Measurements from ENCODE around the gene CDK5R1.
A peak's percentile ranks its signal among the peaks of the same experiment; 100 is the strongest.
"Not testable (repeated sequence)": the region's sequence is repeated elsewhere in the genome, so short reads cannot be mapped to it uniquely, and the experiment has no call there.

CDK5R1 gene

GRCh38 chr17:32486701-32487472 lies at the start of gene CDK5R1:
Gene CDK5R1, plus strand, starts transcription at chr17:32486993. Its CDS starts 628 bp downstream, at chr17:32487621.
- DNase-seq (ENCODE audit: low spot score): peak; percentile 51

GRCh38 chr17:32440722-32441121 lies 46.1 kb upstream of the CDK5R1 start:
- DNase-seq (ENCODE audit: low spot score): no peak

DNA sequence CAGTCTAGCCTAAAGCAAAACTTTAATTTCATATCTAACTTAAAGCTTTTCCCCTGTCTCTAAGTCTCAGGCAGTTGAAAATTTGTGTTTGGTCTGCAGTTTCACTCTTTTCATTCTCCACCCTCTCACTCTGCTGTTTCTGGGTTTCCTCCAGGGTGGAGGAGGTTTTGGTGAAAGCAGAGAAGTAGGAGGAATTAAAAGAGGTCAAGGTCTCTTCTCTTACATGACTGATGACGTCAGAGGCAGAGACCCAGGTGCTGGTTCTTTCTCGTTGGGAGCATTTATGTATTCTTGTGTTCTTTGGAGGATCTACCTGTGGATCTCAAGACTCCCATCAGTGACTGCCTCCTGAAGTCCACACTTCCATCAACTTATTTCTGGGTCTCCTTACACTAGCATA lies 44.9 kb upstream of the CDK5R1 start:
- DNase-seq (ENCODE audit: low spot score): no peak

DNA sequence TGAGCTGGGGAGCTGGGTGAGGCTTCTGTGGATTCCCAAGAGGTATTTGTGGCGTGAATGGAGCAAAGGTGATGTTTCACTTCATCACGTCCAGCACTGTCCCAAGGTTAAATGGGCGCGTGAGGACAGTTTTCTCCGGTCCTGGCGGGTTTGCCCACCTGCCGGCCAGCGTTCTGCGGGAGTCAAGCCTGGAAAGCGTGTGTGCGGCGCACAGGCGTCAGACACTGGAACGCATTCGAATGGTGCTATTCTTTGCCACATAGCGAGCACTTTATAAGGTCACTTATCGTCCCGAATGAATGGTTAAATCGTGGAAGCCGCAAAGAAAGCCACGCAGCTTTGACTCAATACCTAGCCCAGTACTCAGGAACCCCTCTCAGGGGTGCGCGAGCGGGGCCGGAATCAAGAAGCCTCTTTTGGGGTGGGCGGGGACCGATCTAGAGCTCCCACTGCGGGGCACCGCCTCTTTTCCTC lies 42.9 kb upstream of the CDK5R1 start:
- no peak for DNase-seq (ENCODE audit: low spot score)

DNA sequence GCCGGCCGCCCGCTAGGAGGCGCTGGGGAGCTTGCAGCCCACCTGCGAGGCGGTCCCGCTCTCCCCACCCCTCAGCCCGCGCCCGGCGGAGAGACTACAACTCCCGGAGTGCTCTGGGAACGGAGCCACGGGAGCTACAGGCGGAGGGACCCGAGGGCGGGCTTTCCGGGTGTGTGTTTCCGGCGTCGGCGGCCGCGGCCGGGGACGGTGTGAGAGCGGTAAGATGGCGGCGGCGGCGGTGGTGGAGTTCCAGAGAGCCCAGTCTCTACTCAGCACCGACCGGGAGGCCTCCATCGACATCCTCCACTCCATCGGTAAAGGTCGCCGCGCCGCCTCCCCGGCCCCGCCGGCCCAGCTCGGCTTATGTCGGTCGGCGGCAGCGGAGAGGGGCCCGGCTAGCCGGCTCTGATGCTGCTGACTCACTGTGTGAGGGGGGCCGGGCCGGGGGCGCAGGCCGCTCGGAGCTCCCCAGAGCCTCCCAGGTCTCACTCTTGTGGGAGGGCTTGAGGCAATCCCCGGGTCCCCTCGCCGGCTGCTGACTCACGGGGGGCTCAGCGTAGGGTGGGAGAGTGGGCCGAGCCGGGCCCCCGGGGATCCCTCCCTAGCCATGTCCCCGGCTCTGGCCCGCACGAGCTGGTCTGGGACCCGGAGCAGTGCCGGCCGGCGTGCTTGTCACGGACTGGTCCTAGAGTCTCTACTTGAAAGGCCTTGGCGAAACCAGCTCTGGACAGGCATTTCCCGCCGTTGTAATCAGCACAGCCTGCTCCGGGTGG lies 42.3 kb upstream of the CDK5R1 start, which contains the start of gene PSMD11:
Gene PSMD11, plus strand, starts transcription at position 210 of the 773 bp plus-strand sequence. Its CDS starts 14 bp downstream, at position 224.
- DNase-seq (ENCODE audit: low spot score): peak; percentile 99

GRCh38 chr17:32445074-32445415 lies 41.7 kb upstream of the CDK5R1 start:
- peak; percentile 33 for DNase-seq (ENCODE audit: low spot score)

DNA sequence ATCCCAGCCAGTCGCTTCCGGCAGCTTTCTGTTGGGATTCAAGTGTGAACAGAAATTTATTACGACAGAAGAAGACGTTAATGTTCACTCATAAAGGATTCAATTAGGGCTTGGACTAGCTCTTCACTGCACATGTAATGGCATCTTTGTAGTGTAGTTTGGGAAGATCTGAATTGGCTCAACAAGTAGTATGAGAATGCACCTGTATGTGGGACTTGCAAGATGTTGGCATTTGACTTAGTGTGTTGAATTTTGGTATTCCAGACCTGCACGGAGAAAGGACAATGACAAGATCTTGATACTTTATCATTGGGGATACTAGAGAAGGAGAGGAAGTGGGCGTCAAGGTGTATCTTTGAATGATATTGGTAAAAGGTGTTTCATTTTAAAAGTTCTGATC lies 41.3 kb upstream of the CDK5R1 start:
- DNase-seq (ENCODE audit: low spot score): peak; percentile 26

- DNase-seq (ENCODE audit: low spot score): peak; percentile 47
Measured at GRCh38 chr17:32445971-32446370, 40.8 kb upstream of the CDK5R1 start.

- DNase-seq (ENCODE audit: low spot score): no peak
Measured at GRCh38 chr17:32446949-32447348, 39.8 kb upstream of the CDK5R1 start.

DNA sequence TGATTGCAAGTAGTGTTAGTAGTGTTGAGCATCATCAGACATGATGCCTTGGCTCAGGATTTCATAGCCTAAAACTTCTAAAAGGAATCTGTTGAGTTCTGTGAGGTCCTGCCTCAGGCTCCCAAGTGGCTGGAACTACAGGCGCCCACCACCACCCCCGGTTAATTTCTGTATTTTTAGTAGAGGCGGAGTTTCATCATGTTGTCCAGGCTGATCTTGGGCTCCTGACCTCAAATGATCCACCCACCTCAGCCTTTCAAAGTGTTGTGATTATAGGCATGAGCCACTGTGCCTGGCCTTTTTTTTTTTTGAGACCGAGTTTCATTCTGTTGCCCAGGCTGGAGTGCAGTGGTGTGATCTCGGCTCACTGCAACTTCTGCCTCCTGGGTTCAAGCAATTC lies 36.8 kb upstream of the CDK5R1 start:
- DNase-seq (ENCODE audit: low spot score): no peak

DNA sequence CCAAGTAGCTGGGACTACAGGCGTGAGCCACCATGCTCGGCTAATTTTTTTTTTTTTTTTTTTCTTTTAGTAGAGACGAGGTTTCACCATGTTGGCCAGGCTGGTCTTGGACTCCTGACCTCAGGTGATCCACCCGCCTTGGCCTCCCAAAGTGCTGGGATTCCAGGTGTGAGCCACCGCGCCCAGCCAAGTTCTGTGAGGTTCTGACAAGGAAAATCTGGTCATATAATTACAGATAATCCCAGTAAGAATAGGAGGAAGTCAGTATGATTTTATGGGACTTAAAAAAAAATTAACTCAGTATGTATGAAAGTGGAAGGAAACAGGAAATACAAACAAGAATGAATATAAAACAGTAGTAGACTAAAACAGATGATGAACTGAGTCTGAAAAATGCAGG lies 36.4 kb upstream of the CDK5R1 start:
- DNase-seq (ENCODE audit: low spot score): not testable (repeated sequence)

GRCh38 chr17:32451879-32452278 lies 34.9 kb upstream of the CDK5R1 start:
- DNase-seq (ENCODE audit: low spot score): no peak

DNA sequence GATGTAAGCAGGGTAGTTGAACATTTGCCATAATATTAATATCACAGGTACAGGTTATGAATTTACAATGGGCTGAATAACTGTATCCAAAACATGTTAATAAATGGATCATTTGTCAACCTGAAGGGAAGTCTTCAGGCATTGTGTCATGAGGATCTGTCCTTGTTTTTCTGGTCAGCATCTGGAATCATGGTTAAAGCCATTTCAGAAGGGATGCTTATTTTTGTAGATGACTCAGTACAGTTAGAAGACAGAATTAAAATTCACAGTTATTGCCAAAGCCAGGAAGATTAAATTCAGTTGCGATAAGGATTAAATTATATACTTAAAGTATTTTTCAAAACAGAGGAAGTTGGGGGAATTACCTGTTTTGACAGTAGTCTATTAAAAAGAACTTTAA lies 34.5 kb upstream of the CDK5R1 start:
- no peak for DNase-seq (ENCODE audit: low spot score)

GRCh38 chr17:32453370-32453769 lies 33.4 kb upstream of the CDK5R1 start:
- no peak for DNase-seq (ENCODE audit: low spot score)

GRCh38 chr17:32458371-32458770 lies 28.4 kb upstream of the CDK5R1 start:
- DNase-seq (ENCODE audit: low spot score): peak; percentile 33

GRCh38 chr17:32460054-32460453 lies 26.7 kb upstream of the CDK5R1 start:
- DNase-seq (ENCODE audit: low spot score): no peak

GRCh38 chr17:32461498-32461852 lies 25.3 kb upstream of the CDK5R1 start:
- no peak for DNase-seq (ENCODE audit: low spot score)

- DNase-seq (ENCODE audit: low spot score): peak; percentile 67
Measured at GRCh38 chr17:32461853-32462617, 24.8 kb upstream of the CDK5R1 start.

DNA sequence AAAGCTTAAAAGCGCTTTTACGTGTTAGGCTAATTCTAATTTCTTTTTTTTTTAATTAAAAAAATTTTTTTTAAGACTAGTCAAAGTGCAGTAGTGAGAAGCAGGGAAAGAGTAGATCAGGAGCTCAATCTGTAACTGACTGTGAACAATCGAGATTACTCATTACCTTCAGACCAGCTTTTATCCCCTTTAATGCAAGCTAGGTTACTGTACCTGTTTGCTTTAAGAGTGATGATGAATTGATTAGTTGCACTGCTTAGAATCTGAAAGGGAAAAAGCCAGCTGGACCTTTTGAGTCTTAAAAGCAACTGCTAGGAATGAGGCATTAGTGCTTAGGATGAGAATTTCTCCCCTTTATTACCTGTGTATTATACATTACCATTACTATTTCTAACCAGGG lies 23.5 kb upstream of the CDK5R1 start:
- DNase-seq (ENCODE audit: low spot score): no peak

- no peak for DNase-seq (ENCODE audit: low spot score)
Measured at GRCh38 chr17:32464374-32464773, 22.4 kb upstream of the CDK5R1 start.

- DNase-seq (ENCODE audit: low spot score): no peak
Measured at GRCh38 chr17:32467949-32468348, 18.8 kb upstream of the CDK5R1 start.

- DNase-seq (ENCODE audit: low spot score): no peak
Measured at GRCh38 chr17:32470405-32471167, 16.2 kb upstream of the CDK5R1 start.

All from activated CD4-positive, alpha-beta T cell treated with anti-CD3 and anti-CD28 coated beads, Interleukin-2, Interleukin-4, amounts not matched to agents 100 ng/mL and 50 ng/mL, durations not matched to agents 16 hours and 8 hours (primary cell).